ENCODE measurements around the gene HLA-C.
"Not testable (repeated sequence)": the region's sequence is repeated elsewhere in the genome, so short reads cannot be mapped to it uniquely, and the experiment has no call there.

HLA-C gene

GRCh38 chr6:31289788-31290187 lies 17.9 kb upstream of the HLA-C start:
- H3K36me3 ChIP-seq (replicated peaks) = no peaks in the 10 kb centered on the region
- no peak overlapping the region for H3K4me3 ChIP-seq
- DNase-seq (ENCODE audit: low spot score in 2 of 2) = no peak
- no peaks in the 10 kb centered on the region for H3K9me3 ChIP-seq
- H3K27me3 ChIP-seq (ENCODE audit: low read depth) = 0 out of 2 replicates have a peak, but pooled peaks cover 2% of the 10 kb centered on the region
- in situ Hi-C loops (cut with MboI; ENCODE audit: low sequenced_read_pairs) = no loop called here
- no peaks in the 10 kb centered on the region for H3K4me1 ChIP-seq

- Histone ChIP-seq H3K36me3 (replicated peaks) (no peaks in the 10 kb centered on the region), H3K9me3 (no peaks in the 10 kb centered on the region), H3K4me1 (no peaks in the 10 kb centered on the region), H3K27me3 (ENCODE audit: low read depth) (0 out of 2 replicates have a peak, but pooled peaks cover 2% of the 10 kb centered on the region), H3K4me3 (no peak overlapping the region)
- no peak for DNase-seq (ENCODE audit: low spot score in 2 of 2)
- in situ Hi-C loops (cut with MboI; ENCODE audit: low sequenced_read_pairs) = no loop called here
Measured at GRCh38 chr6:31287619-31288018, 15.7 kb upstream of the HLA-C start.

GRCh38 chr6:31285982-31286381 lies 14.1 kb upstream of the HLA-C start:
- in situ Hi-C loops (cut with MboI; ENCODE audit: low sequenced_read_pairs) = no loop called here
- no peak overlapping the region for H3K4me3 ChIP-seq
- H3K9me3 ChIP-seq = no peaks in the 10 kb centered on the region
- H3K27me3 ChIP-seq (ENCODE audit: low read depth) = no peaks in the 10 kb centered on the region
- H3K4me1 ChIP-seq = no peaks in the 10 kb centered on the region
- no peak for DNase-seq (ENCODE audit: low spot score in 2 of 2)
- no peaks in the 10 kb centered on the region for H3K36me3 ChIP-seq (replicated peaks)

GRCh38 chr6:31285486-31285885 lies 13.6 kb upstream of the HLA-C start:
- in situ Hi-C loops (cut with MboI; ENCODE audit: low sequenced_read_pairs) = no loop called here
- no peaks in the 10 kb centered on the region for H3K4me1 ChIP-seq
- no peaks in the 10 kb centered on the region for H3K27me3 ChIP-seq (ENCODE audit: low read depth)
- no peak overlapping the region for H3K4me3 ChIP-seq
- H3K36me3 ChIP-seq (replicated peaks) = no peaks in the 10 kb centered on the region
- H3K9me3 ChIP-seq = no peaks in the 10 kb centered on the region
- DNase-seq (ENCODE audit: low spot score in 2 of 2) = no peak

GRCh38 chr6:31279647-31280046 lies 7.8 kb upstream of the HLA-C start:
- H3K27me3 ChIP-seq (ENCODE audit: low read depth); H3K36me3 ChIP-seq (replicated peaks); H3K9me3 ChIP-seq; DNase-seq (ENCODE audit: low spot score in 2 of 2); H3K4me1 ChIP-seq; H3K4me3 ChIP-seq; in situ Hi-C loops (cut with MboI; ENCODE audit: low sequenced_read_pairs): not testable (repeated sequence)

- in situ Hi-C loops (cut with MboI; ENCODE audit: low sequenced_read_pairs) = loop anchor here (5.0 kb wide), 1 partner anchor 84 kb away; the partner anchor contains the start of gene HLA-B
- DNase-seq (ENCODE audit: low spot score in 2 of 2) = no peak
- Histone ChIP-seq H3K36me3 (replicated peaks) (no peaks in the 10 kb centered on the region), H3K9me3 (no peaks in the 10 kb centered on the region), H3K27me3 (ENCODE audit: low read depth) (no peaks in the 10 kb centered on the region), H3K4me3 (no peak overlapping the region), H3K4me1 (no peaks in the 10 kb centered on the region; the same call in 1 of the 2 replicates)
Measured at GRCh38 chr6:31272836-31273626, 1.1 kb upstream of the HLA-C start.

GRCh38 chr6:31272436-31272835 lies 544 bp upstream of the HLA-C start:
- DNase-seq (ENCODE audit: low spot score in 2 of 2) = no peak
- no peak overlapping the region for H3K4me3 ChIP-seq
- H3K27me3 ChIP-seq (ENCODE audit: low read depth) = no peaks in the 10 kb centered on the region
- no peaks in the 10 kb centered on the region for H3K9me3 ChIP-seq
- H3K36me3 ChIP-seq (replicated peaks) = no peaks in the 10 kb centered on the region
- H3K4me1 ChIP-seq = no peaks in the 10 kb centered on the region; the same call in 1 of the 2 replicates
- in situ Hi-C loops (cut with MboI; ENCODE audit: low sequenced_read_pairs) = loop anchor here (5.0 kb wide), 1 partner anchor 85 kb away; the partner anchor contains the start of gene HLA-B

- in situ Hi-C loops (cut with MboI; ENCODE audit: low sequenced_read_pairs) = loop anchor here (5.0 kb wide), 1 partner anchor 86 kb away; the partner anchor contains the start of gene HLA-B
Measured at GRCh38 chr6:31270788-31271640, 878 bp downstream of the HLA-C start.

GRCh38 chr6:31268836-31269235 lies 3.1 kb downstream of the HLA-C start:
- Histone ChIP-seq H3K36me3 (replicated peaks) (no peaks in the 10 kb centered on the region), H3K9me3 (no peaks in the 10 kb centered on the region), H3K4me3 (no peak overlapping the region), H3K27me3 (ENCODE audit: low read depth) (no peaks in the 10 kb centered on the region), H3K4me1 (no peaks in the 10 kb centered on the region; the same call in 1 of the 2 replicates)
- DNase-seq (ENCODE audit: low spot score in 2 of 2) = no peak
- in situ Hi-C loops (cut with MboI; ENCODE audit: low sequenced_read_pairs) = no loop called here

More at GRCh38 chr6:31270788-31271640, 878 bp downstream of the HLA-C start:
- H3K36me3 ChIP-seq (replicated peaks) = no peaks in the 10 kb centered on the region
- H3K4me1 ChIP-seq = no peaks in the 10 kb centered on the region; the same call in 1 of the 2 replicates
- peak in 1 of 2 experiments; percentile 60 for DNase-seq (ENCODE audit: low spot score in 2 of 2)
- H3K27me3 ChIP-seq (ENCODE audit: low read depth) = no peaks in the 10 kb centered on the region
- no peaks in the 10 kb centered on the region for H3K9me3 ChIP-seq
- peak overlapping the region; percentile 33; the same call in 1 of the 2 replicates for H3K4me3 ChIP-seq

GRCh38 chr6:31268369-31268765 lies 3.5 kb downstream of the HLA-C start:
- no peaks in the 10 kb centered on the region for H3K36me3 ChIP-seq (replicated peaks)
- DNase-seq (ENCODE audit: low spot score in 2 of 2) = no peak
- no peaks in the 10 kb centered on the region; the same call in 1 of the 2 replicates for H3K4me1 ChIP-seq
- in situ Hi-C loops (cut with MboI; ENCODE audit: low sequenced_read_pairs) = no loop called here
- no peaks in the 10 kb centered on the region for H3K27me3 ChIP-seq (ENCODE audit: low read depth)
- no peak overlapping the region for H3K4me3 ChIP-seq
- no peaks in the 10 kb centered on the region for H3K9me3 ChIP-seq

- in situ Hi-C loops (cut with MboI; ENCODE audit: low sequenced_read_pairs) = no loop called here
- Histone ChIP-seq H3K9me3 (no peaks in the 10 kb centered on the region), H3K27me3 (ENCODE audit: low read depth) (no peaks in the 10 kb centered on the region), H3K36me3 (replicated peaks) (no peaks in the 10 kb centered on the region), H3K4me1 (no peaks in the 10 kb centered on the region; the same call in 1 of the 2 replicates), H3K4me3 (no peak overlapping the region)
- no peak for DNase-seq (ENCODE audit: low spot score in 2 of 2)
Measured at GRCh38 chr6:31267651-31268368, 4.1 kb downstream of the HLA-C start.

GRCh38 chr6:31266567-31267360 lies 5.1 kb downstream of the HLA-C start:
- no peak for DNase-seq (ENCODE audit: low spot score in 2 of 2)
- no peak overlapping the region for H3K4me3 ChIP-seq
- H3K27me3 ChIP-seq (ENCODE audit: low read depth) = no peaks in the 10 kb centered on the region
- no peaks in the 10 kb centered on the region for H3K4me1 ChIP-seq
- H3K9me3 ChIP-seq = no peaks in the 10 kb centered on the region
- in situ Hi-C loops (cut with MboI; ENCODE audit: low sequenced_read_pairs) = no loop called here
- no peaks in the 10 kb centered on the region for H3K36me3 ChIP-seq (replicated peaks)

- DNase-seq (ENCODE audit: low spot score in 2 of 2) = no peak
- no peak overlapping the region for H3K4me3 ChIP-seq
- in situ Hi-C loops (cut with MboI; ENCODE audit: low sequenced_read_pairs) = no loop called here
- no peaks in the 10 kb centered on the region for H3K4me1 ChIP-seq
- H3K36me3 ChIP-seq (replicated peaks) = no peaks in the 10 kb centered on the region
- H3K27me3 ChIP-seq (ENCODE audit: low read depth) = no peaks in the 10 kb centered on the region
- no peaks in the 10 kb centered on the region for H3K9me3 ChIP-seq
Measured at GRCh38 chr6:31265926-31266325, 6.0 kb downstream of the HLA-C start.
